Gastrocnemius medialis (tissue), 4 donors: Measurements from ENCODE around the gene ZNHIT1.

Experiments
- CTCF ChIP-seq, 5 experiments: fragments of 450-650 bp in 3 of 5; fragments of 200-600 bp in 2 of 5; sonication (generic) in 2 of 5; IDR thresholded peaks in 4 of 5; conservative IDR thresholded peaks in 1 of 5; 1 replicate in 4 of 5; 2 replicates in 1 of 5; pipeline ENCODE4 v1.5.1; 2016 to 2019; ENCODE audit warnings: antibody characterized with exemption in 5 of 5, mild to moderate bottlenecking in 3 of 5, moderate library complexity in 3 of 5
- POLR2A ChIP-seq, 2 donors: fragments of 450-650 bp; IDR thresholded peaks; one replicate each; pipeline ENCODE4 v1.6.1; 2017; ENCODE audit warnings: antibody characterized with exemption in 2 of 2, mild to moderate bottlenecking in 2 of 2, moderate library complexity in 2 of 2

- TF ChIP-seq CTCF (IDR thresholded peaks at IDR 0.05 in 4 of 5, conservative IDR thresholded peaks at IDR 0.05 in 1 of 5) (no peak), POLR2A (IDR thresholded peaks at IDR 0.05) (peak in 1 of 2 donors; percentile 3)
Measured at GRCh38 chr7:101245147-101245668, 27.2 kb downstream of the ZNHIT1 start.
